Retinal pigment epithelial cell (primary cell): Measurements from ENCODE around the gene MYCBPAP.

Experiments
- DNase-seq: peaks from one replicate; pipeline ENCODE4 v3.0.0-alpha.2; 2010; ENCODE audit warnings: low read depth
- H3K4me3 ChIP-seq: 2 replicates; pipeline ENCODE4 v1.5.1; 2011; ENCODE audit warnings: mild to moderate bottlenecking, low read length, control low read depth, moderate library complexity
- CTCF ChIP-seq: conservative IDR thresholded peaks from 2 replicates; pipeline ENCODE4 v1.5.1; 2011; ENCODE audit warnings: low read depth, low read length, control low read depth, inconsistent platforms

The MYCBPAP gene

GRCh38 chr17:50511058-50511457 is 2.8 kb downstream of the MYCBPAP start:
- H3K4me3 ChIP-seq, result no peak overlapping the region
- no peak for TF ChIP-seq CTCF
- DNase-seq, result no peak

DNA sequence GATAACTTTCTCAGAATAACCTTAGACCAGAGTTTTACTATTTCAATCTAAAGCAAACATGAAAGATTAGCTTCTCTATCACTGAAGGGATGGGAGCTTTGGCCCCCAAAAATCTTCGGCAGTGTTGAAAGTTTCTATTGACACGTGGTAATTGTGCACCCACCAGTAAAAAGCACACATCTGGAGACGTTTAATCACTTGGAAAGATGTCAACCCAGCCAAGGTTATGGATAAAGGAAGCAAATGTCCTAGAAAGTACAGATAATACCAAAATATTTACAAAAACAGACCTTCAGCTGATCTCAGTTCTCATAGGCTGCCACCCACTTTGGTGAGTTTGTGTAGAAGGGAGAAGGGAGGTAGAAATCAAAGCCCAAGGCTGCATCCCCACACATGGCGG is 5.3 kb downstream of the MYCBPAP start:
- DNase-seq, result no peak
- no peak for TF ChIP-seq CTCF
- H3K4me3 ChIP-seq, result no peak overlapping the region

DNA sequence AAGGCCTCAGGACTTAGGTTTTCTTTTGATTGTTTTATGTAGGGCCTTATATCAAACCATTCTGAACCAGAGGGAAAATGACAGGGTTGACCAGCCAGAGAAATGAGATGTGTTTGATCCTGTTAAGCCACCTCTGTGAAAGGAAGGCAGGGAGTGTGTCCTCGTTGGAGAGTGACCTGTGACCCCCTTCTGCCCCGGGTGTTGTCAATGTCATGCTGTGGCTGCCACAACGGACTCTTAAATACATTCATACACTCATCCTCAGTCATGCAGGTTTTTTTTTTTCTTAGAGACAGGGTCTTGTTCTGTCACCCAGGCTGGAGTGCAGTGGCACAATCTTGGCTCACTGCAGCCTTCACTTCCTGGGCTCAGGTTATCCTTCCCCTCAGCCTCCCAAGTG is 6.1 kb downstream of the MYCBPAP start:
- H3K4me3 ChIP-seq, result no peak overlapping the region
- no peak for DNase-seq
- no peak for TF ChIP-seq CTCF

DNA sequence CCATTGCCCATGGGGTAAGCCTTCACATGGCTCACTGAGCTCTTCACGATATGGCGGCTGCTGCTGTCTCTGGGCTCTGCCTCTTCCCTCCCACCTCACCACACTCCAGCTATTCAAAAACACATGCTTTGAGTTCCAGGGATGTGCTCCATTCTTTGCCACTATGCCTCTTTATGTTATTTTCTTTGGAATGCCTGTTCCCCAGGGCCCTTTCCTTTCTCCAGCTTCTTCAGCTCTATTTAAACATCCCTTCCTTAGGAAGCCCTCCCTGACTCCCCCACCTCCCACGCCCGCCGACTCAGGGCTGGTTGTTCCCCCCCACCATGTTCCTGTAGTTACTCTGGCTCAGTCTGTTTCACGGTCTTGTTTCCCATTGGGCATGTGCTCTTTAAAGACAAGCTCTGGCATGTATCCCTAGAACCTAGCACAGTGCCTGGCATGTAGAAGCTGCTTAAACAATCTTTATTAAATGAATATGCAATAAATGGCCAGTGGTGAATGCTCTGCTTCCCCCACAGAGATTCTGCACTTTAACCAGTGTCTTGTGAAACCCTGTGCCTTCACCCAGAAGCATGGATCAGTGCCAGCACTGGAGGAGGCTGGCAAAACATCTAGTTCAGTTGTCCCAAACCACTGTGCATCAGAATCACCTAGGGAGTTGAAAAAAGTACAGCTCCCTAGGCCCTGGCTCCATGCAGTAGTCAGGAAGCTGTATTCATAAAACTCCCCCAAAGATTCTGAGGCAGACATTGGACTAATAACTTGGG is 6.9 kb downstream of the MYCBPAP start:
- H3K4me3 ChIP-seq, result no peak overlapping the region
- no peak for TF ChIP-seq CTCF
- DNase-seq, result no peak

- no peak overlapping the region for H3K4me3 ChIP-seq
- DNase-seq, result no peak
- TF ChIP-seq CTCF, result no peak
Observed at GRCh38 chr17:50517011-50517410, 8.8 kb downstream of the MYCBPAP start.

DNA sequence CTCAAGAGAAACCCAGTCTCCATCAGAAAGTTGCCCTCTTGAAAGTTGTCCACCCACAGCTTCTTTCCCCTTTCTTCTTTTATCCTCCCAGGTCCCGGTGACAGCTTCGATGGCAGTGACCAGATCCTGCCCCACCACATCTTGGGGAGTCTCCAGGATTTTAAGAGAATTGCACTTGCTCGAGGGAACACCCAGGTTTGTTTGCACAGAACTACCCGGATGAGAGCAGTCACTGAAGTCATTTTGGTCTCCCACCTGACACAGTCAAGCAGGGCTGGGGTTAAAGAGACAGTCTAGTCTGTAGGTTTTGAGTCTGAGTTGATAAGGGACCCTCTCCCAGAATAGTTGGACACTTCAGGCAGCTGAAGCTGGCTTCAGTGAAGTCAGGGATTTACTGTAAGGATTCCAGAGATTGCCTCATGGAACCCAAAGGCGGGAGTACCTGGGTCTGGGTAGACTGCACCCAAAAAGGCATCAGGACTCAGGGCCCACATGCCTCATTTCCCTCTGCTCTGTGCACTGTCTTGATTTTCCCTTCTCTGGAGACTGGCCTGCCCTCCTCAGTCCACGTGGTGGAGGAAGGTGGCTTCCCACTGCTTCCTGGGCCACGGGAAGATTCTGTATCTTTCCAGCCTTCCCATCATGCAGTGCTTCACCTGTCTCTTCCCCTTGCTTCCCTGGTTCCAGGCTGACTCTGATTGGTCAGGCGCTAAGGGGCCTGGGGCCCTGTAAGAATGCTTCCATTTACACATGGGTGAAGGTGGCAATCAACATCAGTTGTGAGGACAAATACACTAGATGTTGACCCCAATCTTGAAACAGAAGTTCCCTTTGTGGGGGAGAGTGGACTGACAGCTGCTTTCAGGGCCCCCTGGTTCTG is 9.5 kb downstream of the MYCBPAP start:
- no peak for TF ChIP-seq CTCF
- H3K4me3 ChIP-seq, result no peak overlapping the region
- no peak for DNase-seq
